ENCODE results near the gene SRSF1.

Gene SRSF1

GRCh38 chr17:58010067-58010799 is 3.2 kb upstream of the SRSF1 start:
- DNase-seq = no peak

- DNase-seq = no peak
Observed at GRCh38 chr17:58007781-58008706, 998 bp upstream of the SRSF1 start.

- DNase-seq = peak; percentile 75
Observed at GRCh38 chr17:58006560-58006923, 504 bp downstream of the SRSF1 start.

- no peak for DNase-seq
Observed at GRCh38 chr17:58005728-58006559, 1.1 kb downstream of the SRSF1 start.

DNA sequence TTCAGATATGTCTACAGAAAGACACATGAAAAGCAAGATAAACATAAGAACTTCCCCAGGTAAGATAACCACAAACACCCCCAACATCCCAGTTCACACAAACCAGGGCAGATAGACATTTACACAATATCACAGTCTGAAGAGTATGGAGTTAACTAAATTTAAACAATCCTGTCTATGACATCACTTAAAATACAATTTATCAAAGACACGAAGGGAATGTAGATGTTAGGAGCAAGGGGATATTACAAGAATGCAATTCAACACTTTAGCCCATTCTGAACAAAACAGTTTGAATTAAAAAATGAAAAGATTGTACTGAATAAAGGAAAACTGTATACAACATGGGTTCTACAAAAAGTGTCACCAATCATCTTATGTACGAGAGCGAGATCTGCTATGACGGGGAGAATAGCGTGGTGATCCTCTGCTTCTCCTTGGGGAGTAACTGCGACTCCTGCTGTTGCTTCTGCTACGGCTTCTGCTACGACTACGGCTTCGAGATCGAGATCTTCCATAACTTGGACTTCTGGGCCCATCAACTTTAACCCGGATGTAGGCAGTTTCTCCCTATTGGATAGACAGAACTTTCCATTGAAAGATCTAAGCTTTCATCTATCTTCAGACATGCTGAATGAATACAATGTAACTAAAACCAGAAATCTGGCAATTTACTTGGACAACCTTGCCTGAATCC is 1.9 kb downstream of the SRSF1 start:
- no peak for DNase-seq

DNA sequence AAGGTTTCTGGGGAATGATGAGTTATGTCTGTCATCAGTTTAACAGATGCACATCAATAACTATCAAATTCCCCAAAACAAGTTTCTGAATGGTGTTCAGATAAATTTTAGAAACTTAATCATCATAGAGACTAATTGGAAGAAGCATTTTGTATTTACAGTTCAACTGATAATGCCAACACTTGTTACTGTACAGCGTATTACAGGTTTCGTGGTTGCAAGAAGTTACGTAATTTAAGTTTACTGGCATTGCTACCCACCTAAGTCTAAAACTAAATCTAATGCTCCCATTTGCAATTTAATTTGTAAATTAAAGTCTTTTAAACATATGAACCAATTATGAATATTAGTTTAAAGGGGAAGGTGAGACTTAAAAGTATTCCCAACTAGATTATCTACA is 3.0 kb downstream of the SRSF1 start:
- no peak for DNase-seq

DNA sequence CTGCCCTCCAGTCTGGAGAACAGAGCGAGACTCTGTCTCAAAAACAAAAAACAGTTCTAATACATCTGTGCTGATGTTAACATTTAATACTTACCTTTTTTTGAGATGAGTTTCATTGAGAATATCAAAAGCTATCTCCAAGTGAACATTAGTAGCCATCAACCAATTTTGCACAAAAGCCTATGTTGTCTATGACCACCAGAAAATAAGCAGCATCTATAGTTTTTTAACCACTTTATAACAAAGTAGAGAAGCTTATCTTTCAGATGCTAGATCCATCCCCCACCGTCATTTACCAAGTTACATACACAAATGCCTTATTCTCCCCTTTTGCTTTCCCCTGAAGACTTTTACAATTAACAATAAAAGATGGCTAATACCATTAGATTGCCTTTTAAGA is 4.1 kb downstream of the SRSF1 start:
- DNase-seq = no peak

DNA sequence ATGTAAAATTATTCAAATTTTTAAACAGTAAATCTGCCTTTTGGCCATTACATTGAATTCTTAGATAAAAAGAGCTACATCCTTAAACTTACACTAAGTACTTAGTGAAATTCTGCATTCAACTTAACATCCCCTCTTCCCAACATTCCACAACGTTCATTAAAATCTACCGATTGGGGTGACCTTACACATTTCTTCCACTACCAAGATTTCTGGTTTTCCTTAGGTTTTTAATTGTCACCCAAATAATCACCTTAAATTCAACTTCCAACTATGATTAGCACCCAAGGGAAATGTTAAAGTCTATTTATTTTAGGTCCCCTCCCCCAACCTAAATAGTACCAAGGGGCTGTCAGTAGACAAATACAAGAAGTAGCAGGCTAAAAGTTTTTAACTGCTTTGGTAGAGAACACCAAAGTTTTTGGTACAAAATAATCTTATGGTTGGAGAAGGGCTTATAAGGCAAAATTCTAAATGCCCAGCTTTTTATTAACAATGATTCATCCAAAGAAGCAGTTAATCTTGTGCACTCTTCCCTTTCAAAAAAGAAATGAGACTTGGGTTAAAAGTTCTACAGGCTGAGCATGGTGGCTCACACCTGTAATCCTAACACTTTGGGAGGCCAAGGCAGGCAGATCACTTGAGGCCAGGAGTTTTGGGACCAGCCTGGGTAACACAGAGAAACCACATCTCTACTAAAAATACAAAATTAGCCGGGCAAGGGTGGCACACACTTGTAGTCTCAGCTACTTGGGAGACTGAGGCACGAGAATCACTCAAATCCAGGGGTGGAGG is 4.7 kb downstream of the SRSF1 start:
- DNase-seq = no peak

DNA sequence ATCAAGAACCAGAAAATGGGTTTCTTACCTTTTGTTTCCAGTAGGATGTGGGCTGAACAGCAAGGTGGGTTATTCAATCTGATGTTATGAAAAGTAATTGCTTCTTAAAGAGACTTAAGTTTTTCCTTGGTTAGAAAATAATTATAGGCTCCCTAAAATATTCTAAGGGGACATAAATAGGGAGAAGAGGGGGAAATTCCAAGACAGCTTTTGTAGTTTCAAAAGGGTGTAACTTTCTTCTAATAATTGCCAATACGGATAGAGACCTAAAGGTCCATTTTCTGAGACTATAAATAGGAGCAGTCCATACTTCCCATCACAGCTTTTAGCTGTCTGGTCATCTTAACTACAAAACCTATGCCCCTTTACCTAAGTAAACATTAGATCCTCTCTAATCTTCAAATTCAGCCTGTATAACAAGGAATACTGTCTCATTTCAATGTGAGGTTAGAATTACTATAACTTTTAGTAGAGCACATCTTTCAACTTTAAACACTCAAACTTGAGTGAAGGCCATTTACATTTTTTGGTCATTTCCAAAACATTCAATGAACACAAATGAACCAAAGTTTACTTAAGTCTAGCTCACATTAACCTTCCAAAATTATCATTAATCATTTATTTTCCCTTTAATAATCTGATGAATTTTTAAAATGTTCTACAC is 5.5 kb downstream of the SRSF1 start:
- DNase-seq = no peak

GRCh38 chr17:57999496-58000017 is 7.5 kb downstream of the SRSF1 start:
- DNase-seq = no peak

GRCh38 chr17:57999010-57999495 is 8.0 kb downstream of the SRSF1 start:
- no peak for DNase-seq

DNA sequence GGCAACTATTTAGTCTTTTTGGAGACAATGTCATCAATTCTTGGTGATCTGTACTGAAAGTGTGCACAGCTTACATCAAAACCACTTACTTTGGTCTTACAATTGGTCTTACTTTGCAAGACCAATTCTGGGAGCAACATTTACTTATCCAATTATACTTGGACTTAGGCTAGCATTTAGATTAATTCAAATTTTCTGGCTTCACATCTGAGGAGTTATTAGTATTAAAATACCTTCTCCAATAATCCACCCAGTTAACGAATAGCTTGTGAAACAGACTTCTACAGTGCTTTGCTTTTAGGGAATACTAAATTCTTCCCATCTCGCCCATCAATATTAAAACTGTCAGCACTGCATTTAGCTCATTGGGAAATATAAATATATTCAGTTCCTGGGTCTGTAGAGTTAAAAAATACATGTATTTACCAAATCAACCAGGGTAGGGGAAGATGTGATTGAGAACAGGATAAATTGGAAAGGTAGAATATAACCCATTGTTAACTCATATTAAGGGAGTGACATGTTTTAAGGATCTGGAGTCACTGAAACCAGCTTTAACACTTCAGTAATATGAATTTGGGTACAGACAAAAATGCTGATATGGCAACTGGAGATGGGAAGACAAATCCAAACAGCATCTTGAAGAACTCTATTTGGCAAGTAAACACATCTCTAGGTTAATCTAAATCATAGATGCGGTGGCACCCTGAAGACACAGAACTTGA is 9.8 kb downstream of the SRSF1 start:
- DNase-seq = no peak

DNA sequence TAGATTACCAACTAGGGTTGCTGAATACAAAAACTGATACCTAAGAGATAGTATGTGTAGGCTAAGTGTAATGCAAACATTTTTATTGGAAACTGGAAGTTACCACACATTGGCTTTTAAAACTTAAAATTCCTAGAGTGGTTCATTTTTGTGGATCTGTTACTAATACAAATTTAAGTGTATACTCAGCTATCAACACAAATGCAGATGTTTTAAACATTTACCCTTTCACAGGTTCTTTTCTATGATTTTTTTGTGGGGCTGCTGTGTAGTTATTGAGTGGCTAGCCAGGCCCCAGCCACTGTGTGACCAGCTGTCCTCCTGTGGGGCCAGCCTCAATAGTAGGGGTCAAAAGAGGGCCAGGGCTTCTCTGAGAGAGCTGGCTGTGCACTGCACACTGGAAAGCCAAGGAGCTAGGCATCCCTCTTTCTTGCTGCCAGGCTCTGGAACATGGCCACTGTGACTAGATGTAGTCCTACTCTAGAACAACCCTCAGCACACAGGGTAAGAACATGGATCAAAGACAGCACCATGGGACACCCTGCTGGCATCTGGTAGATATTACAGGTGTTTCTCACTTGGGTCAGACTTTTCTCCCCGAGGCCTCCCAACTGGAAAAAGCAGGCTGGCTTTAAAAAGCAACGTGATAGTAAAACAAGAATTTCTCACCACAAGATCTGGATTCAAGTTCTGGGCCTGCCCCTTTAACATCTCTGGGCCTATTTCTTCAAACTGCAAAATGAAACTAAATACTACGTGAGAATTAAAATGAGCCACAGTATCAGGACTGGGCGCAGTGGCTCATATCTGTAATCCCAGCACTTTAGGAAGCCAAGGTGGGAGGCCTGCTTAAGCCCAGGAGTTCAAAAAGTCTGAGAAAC is 11.7 kb downstream of the SRSF1 start:
- DNase-seq = peak; percentile 48

GRCh38 chr17:57994436-57994835 is 12.6 kb downstream of the SRSF1 start:
- DNase-seq = no peak

DNA sequence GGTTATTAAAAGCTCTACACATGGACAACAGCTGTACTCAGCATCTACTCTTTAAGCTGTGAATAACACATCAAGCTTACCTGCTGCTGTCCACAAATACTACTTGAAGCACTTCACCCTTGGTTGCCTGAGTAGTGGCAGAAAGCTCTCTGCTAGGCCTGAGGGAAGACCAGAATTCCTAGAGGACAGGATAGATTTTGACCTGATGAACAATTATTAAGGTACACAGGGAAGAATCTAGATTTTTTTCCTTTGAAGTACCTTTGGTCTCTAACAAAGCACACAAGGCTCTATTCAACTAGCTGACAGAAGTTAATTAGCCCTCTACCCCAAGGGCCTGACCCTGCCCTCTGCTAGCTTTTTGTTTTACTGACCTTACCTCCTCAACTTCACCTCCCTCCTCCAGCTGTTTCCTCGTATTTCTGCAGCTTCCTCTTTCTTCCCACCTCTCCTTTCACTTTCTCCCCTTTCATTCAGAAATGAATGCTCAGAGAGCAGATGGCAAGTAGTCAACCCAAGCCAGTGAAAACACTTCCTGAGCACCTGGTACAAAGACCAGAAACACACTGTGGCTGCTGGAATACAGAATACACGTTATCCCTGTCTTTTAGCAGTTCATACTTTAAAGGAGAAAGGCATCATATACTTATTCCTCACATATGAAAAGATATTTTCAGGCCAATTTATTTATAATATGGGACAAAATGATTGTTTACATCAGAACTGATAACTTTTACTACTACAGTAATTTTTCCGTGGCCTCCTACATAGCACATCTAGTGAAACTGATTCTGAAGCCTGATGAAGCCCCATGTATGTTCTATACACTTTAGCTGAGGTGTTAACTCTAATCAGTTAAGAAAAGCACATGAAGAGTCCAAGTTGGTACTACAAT is 13.3 kb downstream of the SRSF1 start:
- DNase-seq = no peak

- DNase-seq = no peak
Observed at GRCh38 chr17:57991537-57991936, 15.5 kb downstream of the SRSF1 start.

- DNase-seq = no peak
Observed at GRCh38 chr17:57990037-57990436, 17.0 kb downstream of the SRSF1 start.
